Activated CD8-positive, alpha-beta memory T cell treated with anti-CD3 and anti-CD28 coated beads, Interleukin-2, amount 50 U/mL, for 4 hours (primary cell): Measurements from ENCODE around the gene ANKRD16.
"Not testable (repeated sequence)": the region's sequence is repeated elsewhere in the genome, so short reads cannot be mapped to it uniquely, and the experiment has no call there.

Experiments
- DNase-seq: peaks from one replicate; pipeline ENCODE4 v3.0.0-alpha.2; 2020

Gene ANKRD16

DNA sequence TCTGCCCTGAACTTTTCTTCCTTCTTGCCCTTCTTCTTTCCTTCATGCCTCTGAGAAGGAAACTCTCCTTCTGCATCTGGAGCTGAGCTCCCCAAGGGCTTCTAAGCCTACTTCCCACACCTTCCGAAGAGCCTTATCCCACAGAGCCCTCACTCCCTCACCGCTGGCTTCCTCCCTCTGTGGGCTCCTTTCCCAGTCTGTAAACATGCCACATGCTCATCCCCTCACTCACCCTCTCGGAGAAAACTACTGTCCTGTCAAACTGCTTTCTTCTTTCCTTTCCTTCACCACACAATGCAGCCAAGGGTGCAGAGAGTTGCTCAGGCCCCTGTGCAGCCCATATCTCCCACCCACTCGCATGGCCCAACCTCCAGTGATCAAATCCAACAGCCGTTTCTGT lies 18.1 kb downstream of the ANKRD16 start:
- DNase-seq = no peak

DNA sequence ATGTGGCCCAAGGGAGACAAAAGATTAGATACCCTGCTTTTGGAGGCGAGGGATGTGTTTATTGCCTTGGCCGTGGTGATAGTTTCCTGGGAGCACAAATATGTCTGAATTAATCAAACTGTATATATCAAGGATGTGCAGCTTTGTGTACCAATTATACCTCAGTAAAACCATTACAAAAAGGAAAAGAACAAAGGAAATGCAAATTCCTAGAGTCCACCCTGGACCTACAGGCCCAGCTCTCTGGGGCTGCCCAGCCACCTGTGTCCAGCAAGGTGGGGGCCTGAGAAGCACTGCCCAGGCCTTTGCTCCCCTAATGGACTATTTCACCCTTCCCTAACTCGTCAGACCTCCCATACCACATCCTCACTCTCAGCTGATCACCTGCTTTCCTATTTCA lies 20.5 kb downstream of the ANKRD16 start:
- DNase-seq = no peak

DNA sequence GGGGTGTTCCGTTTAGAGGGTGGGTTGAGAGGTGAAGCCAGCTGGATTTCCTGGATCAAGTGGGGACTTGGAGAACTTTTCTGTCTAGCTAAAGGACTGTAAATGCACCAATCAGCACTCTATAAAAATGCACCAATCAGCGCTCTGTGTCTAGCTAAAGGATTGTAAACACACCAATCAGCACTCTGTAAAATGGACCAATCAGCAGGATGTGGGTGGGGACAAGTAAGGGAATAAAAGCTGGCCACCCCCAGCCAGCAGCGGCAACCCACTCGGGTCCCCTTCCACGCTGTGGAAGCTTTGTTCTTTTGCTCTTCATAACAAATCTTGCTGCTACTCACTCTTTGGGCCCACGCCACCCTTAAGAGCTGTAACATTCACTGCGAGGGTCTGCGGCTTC lies 21.3 kb downstream of the ANKRD16 start:
- not testable (repeated sequence) for DNase-seq

DNA sequence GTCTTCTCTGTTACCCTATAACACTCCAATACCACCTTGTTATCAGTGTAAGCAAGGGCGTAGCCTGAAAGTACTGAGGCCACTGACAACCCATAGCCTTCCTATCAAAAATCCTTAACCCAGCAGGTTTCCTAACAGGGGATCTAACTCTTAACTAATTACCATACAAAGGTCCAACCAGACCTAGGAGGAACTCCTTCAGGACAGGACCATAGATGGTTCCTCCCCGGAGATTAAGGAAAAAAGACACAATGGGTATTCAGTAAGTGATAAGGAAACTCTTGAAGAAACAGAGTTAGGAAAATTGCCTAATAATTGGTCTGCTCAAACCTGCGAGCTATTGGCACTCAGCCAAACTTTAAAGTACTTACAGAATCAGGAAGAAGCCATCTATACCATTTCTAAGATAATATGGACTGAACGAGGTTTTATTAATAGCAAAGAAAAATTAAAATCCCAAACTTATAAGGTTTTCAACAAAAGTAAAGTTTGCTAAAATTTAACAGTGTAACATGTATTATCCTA lies 22.5 kb downstream of the ANKRD16 start:
- not testable (repeated sequence) for DNase-seq

DNA sequence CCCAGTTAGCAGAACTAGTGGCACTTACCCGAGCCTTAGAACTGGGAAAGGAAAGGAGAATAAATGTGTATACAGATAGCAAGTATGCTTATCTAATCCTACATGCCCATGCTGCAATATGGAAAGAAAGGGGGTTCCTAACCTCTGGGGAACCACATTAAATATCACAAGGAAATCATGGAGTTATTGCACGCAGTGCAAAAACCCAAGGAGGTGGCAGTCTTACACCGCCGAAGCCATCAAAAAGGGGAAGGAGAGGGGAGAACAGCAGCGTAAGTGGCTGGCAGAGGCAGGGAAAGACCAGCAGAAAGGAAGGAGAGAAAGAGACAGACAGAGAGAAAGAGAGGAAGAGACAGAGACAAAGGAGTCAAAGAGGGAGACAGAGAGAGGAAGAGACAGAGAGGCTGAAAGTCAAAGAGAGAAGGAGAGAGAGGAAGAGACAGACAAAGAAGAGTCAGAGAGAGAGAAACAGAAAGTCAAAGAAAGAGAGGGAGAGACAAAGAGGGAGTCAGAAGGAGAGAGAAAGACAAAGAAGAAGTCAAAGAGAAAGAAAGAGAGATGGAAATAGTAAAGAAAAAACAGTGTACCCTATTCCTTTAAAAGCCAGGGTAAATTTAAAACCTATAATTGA lies 23.1 kb downstream of the ANKRD16 start:
- not testable (repeated sequence) for DNase-seq

DNA sequence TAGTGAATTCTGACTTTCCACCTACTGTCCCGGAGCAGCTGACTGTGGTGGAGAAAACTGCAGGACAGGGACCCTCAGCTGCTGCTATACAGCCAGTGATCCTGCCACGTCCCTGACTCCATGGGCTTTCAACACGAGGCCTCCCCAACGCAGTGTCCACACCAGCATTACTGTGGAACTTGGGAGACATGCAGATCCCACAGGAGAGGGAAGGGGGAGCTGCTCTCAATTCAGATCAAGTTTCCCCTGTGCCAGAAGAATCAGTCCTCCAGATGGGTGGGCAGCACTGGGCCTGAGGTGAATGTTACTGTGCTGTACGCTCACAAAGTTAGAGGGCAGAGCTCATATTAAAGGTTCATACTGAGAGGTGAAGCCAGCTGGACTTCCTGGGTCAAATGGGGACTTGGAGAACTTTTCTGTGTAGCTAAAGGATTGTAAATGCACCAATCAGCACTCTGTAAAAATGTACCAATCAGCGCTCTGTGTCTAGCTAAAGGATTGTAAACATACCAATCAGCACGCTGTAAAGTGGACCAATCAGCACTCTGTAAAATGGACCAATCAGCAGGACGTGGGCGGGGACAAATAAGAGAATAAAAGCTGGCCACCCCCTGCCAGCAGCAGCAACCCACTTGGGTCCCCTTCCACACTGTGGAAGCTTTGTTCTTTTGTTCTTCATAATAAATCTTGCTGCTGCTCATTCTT lies 26.6 kb downstream of the ANKRD16 start:
- not testable (repeated sequence) for DNase-seq

DNA sequence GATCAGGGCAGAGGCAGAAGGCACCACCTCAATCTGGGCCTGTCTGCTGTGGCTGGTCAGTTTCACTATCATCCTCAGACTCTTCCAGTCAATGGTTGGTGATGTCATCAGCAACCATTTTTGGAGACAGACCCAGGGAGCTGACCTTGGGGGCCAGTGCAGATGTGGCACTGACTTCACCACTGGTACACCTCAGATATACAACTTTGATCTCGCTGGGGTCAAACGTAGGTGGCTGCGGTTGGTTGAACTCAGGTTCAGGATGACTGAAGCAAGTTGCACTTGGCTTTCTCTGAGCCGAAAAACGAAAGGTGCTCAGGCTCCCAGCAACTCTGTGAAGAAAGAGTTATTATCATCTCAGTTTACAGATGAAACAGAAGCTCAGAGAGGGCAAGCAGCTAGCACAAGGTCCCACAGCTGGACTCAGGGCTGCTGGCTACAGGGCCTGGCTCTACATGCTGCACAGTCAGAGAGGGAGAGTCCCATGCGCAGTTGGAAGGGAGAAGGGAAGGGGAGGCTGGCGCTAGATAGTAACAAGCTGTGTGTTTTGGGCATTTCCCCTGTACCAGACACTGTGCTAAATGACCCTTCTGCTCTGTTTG lies 27.2 kb downstream of the ANKRD16 start:
- DNase-seq = no peak

DNA sequence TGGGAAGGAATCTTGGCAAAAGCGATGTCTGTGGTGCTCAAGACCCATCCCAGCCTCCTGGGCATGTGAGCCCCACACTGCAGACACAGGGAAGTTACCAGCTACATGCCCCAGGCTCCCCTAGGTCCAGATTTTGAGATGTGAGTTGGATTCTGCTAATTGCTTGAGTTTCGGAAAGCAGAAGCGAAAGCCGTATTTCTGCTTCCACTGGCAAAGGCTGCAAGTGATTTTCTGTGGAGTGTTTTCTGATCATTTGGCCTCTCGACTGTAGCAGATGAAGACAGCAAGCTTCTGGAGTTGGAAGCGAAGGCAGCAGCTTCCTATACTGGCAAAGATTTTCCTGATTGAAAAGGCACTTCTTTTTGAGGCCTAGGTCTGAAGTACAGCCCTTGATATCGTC lies 29.6 kb downstream of the ANKRD16 start:
- no peak for DNase-seq

DNA sequence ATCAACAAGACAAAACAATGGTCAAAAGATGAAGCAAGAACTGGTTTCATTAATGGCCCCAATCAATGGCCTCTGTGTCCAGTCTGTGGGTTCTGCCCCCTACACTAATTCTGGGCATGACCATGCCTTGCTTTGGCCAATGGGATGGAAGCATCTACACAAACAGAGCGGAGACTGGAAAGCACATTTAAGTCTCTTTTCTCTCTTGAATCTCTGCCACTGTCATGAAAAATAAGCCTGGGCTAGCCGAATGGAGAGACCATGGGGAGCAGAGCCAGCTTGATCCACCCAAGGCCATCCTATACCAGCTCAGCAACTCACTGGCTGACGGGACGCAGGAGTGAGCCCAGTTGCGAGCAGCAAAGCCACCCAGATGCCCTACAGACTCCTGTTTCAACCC lies 30.9 kb downstream of the ANKRD16 start:
- no peak for DNase-seq

DNA sequence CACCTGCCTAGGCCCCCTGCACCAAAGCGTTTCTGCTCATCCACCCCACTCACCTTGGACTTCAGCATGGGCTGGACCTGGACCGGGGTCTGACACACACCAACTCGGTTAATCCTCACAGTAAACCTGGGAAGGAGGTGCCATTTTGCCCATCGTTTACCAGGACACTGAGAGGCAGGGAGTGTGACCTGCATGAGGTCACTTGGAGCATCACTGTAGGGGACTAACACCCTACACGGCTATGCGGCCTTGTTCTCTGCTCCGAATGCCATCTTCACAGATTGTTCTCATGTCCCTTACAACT lies 33.0 kb downstream of the ANKRD16 start:
- DNase-seq = no peak

DNA sequence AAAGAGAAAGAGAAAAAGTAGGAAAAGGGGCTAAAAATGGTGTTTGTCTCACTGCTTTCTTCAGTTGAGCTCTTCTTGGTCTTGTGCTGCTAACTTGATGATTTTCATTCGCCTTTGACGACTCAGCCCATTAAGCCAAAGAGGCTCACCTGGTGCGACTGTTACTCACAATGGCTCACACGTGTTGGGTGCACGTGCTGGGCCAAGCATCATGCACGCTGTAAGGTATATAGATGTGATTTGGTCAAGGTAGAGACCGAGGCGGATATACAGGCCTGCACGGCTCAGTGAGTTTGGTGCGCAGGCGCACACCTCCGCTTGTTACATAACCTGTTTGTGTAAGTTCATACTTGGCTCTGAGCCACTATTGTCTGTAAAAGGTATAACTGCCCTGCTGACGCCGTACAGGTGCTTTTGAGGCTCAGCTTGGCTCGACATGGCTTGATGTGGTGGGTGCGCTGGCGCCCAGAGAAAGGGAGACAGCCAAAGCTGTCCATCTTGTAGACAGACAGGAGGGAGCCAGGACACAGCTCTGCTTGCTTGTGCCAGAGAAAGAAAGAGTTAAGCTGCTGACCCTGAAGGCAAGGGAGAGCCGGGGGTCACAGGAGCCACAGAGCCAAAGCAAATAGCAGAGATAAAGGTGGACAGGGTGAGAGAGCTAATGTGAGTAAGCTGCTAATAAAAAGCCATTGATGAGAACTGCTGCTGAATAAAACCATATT lies 33.6 kb downstream of the ANKRD16 start:
- DNase-seq = no peak

DNA sequence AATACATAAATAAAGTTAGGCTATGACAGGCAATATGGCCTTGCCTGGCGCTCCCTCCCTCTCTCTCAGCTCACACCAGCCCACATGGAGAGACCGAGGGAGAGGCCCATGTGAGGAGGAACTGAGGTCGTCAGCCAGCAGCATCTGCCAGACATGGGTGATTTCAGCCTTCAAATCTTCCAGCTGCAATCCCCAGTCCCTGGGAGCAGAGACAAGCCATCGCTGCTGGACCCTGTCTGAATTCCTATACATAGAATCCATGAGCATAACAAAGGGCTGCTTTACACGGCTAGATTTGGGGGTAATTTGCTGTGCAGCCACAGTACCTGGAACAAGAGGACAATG lies 35.6 kb downstream of the ANKRD16 start:
- no peak for DNase-seq

DNA sequence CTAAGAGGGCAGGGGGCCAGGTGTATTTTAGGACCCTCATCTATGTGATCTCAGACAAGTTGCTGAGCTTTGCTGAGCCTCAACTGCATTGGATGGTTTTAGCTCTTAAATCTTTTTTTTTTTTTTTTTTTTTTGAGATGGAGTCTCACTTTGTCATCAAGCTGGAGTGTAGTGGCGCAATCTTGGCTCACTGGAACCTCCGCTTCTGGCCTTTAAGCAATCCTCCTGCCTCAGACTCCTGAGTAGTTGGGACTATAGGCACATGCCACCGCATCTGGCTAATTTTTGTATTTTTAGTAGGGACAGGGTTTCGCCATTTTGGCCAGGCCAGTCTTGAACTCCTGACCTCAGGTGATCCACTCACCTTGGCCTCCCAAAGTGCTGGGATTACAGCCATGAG lies 43.0 kb downstream of the ANKRD16 start:
- not testable (repeated sequence) for DNase-seq

DNA sequence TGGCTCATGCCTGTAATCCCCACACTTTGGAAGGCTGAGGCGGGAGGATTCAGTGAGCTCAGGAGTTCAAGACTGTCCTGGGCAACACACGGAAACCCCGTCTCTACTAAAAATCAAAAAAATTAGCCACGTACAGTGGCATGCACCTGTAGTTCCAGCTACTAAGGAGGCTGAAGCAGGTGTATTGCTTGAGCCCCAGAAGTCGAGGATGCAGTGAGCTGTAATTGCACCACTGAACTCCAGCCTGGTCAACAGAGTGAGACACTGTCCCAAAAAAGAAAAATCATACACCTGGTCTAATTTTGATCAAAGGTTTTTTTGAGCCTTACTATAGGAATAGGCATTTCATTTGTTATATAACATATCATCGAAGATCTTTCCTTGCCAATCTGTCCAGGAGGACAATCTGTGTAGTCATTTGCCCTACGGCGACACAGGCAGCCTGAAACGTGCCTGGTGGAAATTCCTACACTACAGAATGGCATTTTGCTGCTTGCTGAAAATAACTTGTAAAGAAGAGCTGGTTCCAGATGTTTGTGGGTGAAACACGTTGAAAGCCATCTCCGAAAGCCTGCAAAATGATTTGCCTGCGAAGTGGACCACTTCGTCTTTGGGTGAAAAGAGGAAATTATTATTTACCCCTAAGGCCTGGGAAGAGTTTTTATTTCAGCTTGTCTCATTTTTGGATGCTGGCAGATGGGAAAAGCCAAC lies 45.2 kb downstream of the ANKRD16 start:
- DNase-seq = no peak

DNA sequence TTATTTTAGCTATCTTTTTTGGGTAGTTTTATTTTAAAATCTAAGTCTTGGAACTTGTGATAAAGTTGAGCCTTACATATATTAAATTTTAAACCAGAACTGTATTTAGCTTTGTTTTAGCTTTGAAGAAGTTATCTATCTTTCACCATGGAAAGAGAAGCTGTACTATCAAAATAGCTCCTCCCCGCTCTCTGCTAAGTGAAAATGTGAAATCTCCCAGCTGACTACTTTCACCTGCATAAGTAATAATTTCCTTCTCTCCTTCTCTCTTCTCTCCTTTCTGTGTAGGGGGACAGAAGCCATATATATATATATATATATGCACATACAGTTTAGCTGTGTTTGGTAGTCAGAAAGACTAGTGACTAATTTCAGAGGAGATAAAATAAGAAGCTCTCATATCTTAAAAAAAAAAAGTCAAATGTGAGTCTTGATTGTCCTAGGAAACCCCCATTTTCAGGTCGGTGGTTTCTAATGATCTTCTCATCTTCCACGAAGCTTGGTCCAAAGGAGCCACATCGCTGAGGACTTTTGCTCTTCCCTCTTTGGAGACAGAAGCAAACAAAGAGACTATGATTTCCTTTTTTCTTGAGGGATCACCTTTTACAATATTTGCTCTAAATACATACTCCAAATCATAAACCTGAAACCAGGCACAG lies 45.9 kb downstream of the ANKRD16 start:
- no peak for DNase-seq

DNA sequence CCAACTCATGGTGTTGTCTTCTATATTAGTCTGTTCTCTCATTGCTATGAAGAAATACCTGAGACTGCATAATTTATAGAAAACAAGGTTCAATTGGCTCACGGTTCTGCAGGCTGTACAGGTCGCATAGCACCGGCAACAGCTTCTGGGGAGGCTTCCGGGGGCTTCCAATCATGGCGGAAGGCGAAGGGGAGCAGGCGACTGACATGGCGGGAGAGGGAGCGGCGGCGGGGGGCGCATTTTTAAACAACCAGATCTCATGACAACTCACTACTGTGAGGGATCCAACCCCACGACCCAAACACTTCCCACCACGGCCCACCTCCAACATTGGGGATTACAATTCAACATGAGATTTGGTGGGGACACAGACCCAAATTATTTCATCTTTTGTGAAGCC lies 47.7 kb downstream of the ANKRD16 start:
- DNase-seq = no peak

DNA sequence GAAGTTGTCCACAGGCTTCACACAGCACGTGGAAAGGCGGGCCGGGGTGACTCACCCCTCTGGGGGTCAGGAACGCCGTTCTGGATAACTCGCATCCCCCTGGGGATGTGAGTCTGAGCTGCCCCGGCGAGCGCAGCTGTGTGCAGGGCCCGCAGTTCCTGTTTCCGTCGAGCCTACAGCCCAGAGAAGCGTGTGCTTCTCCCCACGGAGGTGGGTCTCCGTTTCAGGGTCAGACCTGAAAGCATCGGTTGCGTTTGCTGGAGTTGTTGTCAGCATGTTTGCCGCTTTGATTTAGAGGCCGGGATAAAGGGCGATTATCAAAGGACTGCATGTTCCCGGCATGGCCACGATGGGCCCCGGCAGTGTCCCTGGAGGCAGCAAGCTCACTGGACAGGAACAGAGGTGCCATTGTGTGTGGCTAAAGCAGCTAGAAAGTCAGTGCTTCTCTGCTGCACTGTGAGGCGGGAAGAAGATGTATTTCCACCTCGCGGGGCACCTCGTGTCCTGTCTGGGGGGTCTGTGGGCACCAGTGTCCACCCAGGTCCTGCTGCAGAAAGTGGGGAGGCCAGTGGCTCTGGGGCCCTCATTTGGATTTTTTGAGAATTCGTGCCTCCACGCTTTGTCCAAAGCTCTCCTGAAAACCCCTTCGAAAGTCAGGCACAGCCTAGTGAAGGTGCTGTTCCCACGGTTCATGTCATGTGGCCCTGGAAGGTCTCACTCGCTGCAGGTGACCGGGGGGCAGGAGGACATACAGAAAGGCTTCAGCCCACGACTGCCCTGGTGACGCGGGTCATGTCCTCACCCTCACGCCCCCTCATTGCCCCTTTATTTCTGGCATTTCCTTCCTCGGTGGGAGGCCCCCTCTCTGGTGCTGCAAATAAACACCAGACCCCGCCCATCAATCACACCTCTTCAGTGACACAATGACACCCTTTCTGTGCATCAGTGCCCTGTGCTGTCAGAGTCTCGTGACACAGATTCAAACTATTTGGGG lies 49.1 kb downstream of the ANKRD16 start:
- no peak for DNase-seq

DNA sequence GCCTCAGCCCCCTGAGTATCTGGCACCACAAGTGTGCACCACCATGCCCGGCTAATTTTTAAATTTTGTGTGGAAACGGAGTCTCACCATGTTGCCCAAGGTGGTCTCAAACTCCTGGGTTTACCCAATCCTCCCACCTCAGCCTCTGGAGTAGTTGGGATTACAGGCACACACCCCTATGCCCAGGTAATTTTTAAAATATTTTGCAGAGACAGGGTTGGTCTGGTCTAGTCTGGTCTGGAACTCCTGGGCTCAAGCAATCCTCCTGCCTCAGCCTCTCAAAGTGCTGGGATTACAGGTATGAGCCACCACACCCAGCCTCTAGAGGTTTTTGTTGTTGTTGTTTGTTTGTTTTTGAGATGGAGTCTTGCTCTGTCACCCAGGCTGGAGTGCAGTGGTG lies 53.5 kb downstream of the ANKRD16 start:
- DNase-seq = not testable (repeated sequence)

DNA sequence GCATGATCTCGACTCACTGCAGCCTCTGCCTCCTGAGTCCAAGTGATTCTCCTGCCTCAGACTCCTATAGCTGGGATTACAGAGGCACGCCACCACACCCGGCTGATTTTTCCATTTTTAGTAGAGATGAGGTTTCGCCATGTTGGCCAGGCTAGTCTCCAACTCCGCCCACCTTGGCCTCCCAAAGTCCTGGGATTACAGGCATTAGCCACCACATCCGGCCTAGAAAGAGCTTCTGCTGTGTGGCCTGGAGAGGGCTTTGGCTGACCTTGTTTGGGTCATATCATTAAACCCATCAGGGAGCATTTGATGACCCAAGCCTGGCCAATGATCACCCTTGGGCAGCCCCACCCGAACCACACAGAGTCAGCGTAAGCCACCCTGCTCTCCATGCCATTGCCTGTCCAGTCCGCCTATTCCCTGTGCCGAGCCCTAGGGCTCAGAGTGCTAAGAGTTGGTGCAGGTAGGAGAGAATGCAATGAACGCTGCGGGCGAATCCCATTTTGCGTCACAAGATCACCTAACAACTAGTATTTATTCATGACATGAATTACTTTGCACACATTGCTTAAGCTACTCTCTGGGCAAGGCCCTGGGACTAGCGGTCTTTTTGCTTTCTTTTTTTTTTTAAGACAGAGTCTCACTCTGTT lies 54.1 kb downstream of the ANKRD16 start:
- DNase-seq = no peak

DNA sequence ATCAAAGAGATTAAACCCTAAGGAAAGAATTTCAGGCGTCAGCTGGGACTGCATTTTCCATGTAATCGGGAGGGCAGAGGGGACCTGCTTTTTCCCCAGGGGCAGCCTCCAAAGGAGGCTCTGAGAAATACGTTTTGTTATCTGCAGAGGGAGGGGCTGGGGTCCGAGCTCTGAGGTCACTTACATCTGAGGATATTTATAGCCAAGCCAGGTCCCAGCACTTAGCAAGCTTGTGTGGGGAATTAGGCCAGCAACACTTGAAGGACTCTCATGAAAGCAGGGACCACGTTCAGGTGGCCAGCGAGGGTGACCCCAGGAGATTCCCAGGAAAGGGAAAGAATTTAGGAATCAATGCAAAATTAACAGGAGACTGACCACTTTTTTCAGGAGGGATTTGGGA lies 55.9 kb downstream of the ANKRD16 start:
- no peak for DNase-seq

DNA sequence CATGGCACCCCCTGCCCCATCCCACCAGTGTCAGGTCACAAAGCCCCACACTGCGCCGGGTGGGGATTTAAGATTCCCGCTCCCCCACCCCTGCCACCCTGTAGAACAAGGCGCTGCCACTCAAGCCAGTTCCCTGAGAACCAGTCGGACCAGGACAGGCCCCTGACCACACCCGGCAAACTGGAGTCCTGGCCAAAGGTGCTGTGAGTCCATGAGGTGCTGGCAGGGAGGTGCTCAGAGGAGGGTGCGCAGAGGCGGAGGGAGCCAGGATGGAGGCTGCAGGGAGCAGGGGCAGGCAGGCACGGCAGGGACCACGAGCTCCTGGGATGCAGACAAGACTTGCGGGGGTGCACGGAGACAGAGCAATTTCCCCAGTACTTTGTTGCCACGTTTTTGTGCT lies 56.7 kb downstream of the ANKRD16 start:
- no peak for DNase-seq
